H1 (cell line): ENCODE data around the gene EIF4E1B. TPM values are rescaled to one million over a fixed set of nuclear protein-coding genes. Genes with fewer than 3 reads are reported as not detected.

Source experiments
- CTCF ChIA-PET: fragments of 300-600 bp; sonication (Branson Sonifier 250); formaldehyde crosslinking; loops from one replicate; lab custom pipeline; 2021; ENCODE audit not compliant: partially characterized antibody; lab: Charles Lee
- POLR2A ChIA-PET: fragments of 300-600 bp; sonication (Branson Sonifier 250); formaldehyde crosslinking; loops from one replicate; lab custom pipeline; 2021; ENCODE audit warnings: inconsistent platforms; ENCODE audit not compliant: partially characterized antibody; lab: Charles Lee
- DNase-seq, 2 experiments: peaks; one replicate each; pipeline versions ENCODE4 v3.0.0 to v3.0.0-alpha.2; 2010 to 2022; ENCODE audit warnings: low spot score in 2 of 2, low read depth in 1 of 2, mixed read lengths in 1 of 2
- FAIRE-seq: peaks from 2 replicates; lab custom pipeline; 2011; peaks lifted over from hg19 to GRCh38; lab: Jason Lieb, UNC
- H2AFZ ChIP-seq: 2 replicates; pipeline ENCODE4 v1.8.1; 2012; ENCODE audit warnings: low read length, inconsistent platforms
- H2AK5ac ChIP-seq: 2 replicates; pipeline ENCODE4 v1.6.1; 2013; ENCODE audit warnings: low read depth, low read length
- H2BK120ac ChIP-seq: replicated peaks from 2 replicates; pipeline ENCODE3; 2013; ENCODE audit warnings: low read depth, low read length, inconsistent platforms
- H2BK12ac ChIP-seq: 2 replicates; pipeline ENCODE4 v1.6.1; 2013; ENCODE audit warnings: low read depth, low read length
- H2BK15ac ChIP-seq: 2 replicates; pipeline ENCODE4 v1.6.1; 2013; ENCODE audit warnings: low read length
- H2BK20ac ChIP-seq: 2 replicates; pipeline ENCODE4 v1.6.1; 2013; ENCODE audit warnings: low read length
- H2BK5ac ChIP-seq: 2 replicates; pipeline ENCODE4 v1.6.1; 2013; ENCODE audit warnings: low read depth, low read length
- H3K14ac ChIP-seq: 2 replicates; pipeline ENCODE4 v1.6.1; 2013; ENCODE audit warnings: inconsistent platforms; ENCODE audit not compliant: insufficient read length
- H3K18ac ChIP-seq: 2 replicates; pipeline ENCODE4 v1.6.1; 2013; ENCODE audit warnings: low read length; ENCODE audit errors: extremely low read depth
- H3K23ac ChIP-seq: 2 replicates; pipeline ENCODE4 v1.6.1; 2013; ENCODE audit warnings: inconsistent platforms; ENCODE audit not compliant: insufficient read length
- H3K23me2 ChIP-seq: 2 replicates; pipeline ENCODE4 v1.6.1; 2013; ENCODE audit warnings: low read depth, low read length
- H3K27ac ChIP-seq: 2 replicates; pipeline ENCODE4 v1.6.1; 2011; ENCODE audit warnings: low read depth, low read length, inconsistent platforms
- H3K27me3 ChIP-seq, 4 experiments: replicated peaks in 1 of 4; 1 replicate in 1 of 4; 2 replicates in 3 of 4; pipeline versions ENCODE4 v1.6.1 to v1.8.1; 2011 to 2013; ENCODE audit warnings: low read length in 3 of 4, mild to moderate bottlenecking in 3 of 4, inconsistent platforms in 2 of 4, mixed read lengths in 2 of 4, moderate library complexity in 1 of 4; ENCODE audit not compliant: control insufficient read depth in 3 of 4, insufficient read depth in 3 of 4; ENCODE audit errors: extremely low read depth in 1 of 4
- H3K36me3 ChIP-seq, 4 experiments: 2 replicates each; pipeline versions ENCODE4 v1.6.1 to v1.8.1; 2011 to 2013; ENCODE audit warnings: mild to moderate bottlenecking in 4 of 4, low read length in 3 of 4, moderate library complexity in 2 of 4, control low read depth in 1 of 4, inconsistent platforms in 1 of 4; ENCODE audit not compliant: insufficient read depth in 4 of 4, control insufficient read depth in 2 of 4
- H3K4ac ChIP-seq: replicated peaks from 2 replicates; pipeline ENCODE3; 2013; ENCODE audit warnings: low read length, low read depth, mixed read lengths, inconsistent platforms; ENCODE audit not compliant: insufficient read length
- H3K4me1 ChIP-seq, 4 experiments: replicated peaks in 1 of 4; 1 replicate in 1 of 4; 2 replicates in 3 of 4; pipeline versions ENCODE4 v1.6.1 to v1.8.1; 2011 to 2013; ENCODE audit warnings: low read length in 3 of 4, inconsistent platforms in 2 of 4, mixed read lengths in 1 of 4; ENCODE audit not compliant: insufficient read depth in 4 of 4, control insufficient read depth in 3 of 4
- H3K4me2 ChIP-seq, 2 experiments: 2 replicates each; pipeline versions ENCODE4 v1.6.1 to v1.8.1; 2011 to 2013; ENCODE audit warnings: low read depth in 2 of 2, low read length in 2 of 2, control low read depth in 1 of 2, inconsistent platforms in 1 of 2, mild to moderate bottlenecking in 1 of 2; ENCODE audit not compliant: insufficient read depth in 1 of 2
- H3K4me3 ChIP-seq, 4 experiments: fragments of 200-600, 300-600 bp in 1 of 4; sonication (generic), shearing (Covaris generic), sonication (Bioruptor Twin) in 1 of 4; 2 replicates each; pipeline versions ENCODE4 v1.5.1 to v1.8.1; 2011 to 2016; ENCODE audit warnings: low read length in 4 of 4, low read depth in 3 of 4, control low read depth in 2 of 4, inconsistent platforms in 2 of 4, mild to moderate bottlenecking in 2 of 4, mixed read lengths in 1 of 4, moderate library complexity in 1 of 4; ENCODE audit not compliant: insufficient read depth in 2 of 4; ENCODE audit errors: extremely low read depth in 1 of 4
- H3K56ac ChIP-seq: replicated peaks from 2 replicates; pipeline ENCODE3; 2013; ENCODE audit warnings: low read depth, mild to moderate bottlenecking, mixed read lengths, low read length, inconsistent platforms; ENCODE audit not compliant: insufficient read length
- H3K79me1 ChIP-seq: 2 replicates; pipeline ENCODE4 v1.6.1; 2013; ENCODE audit warnings: low read depth, low read length, control low read depth
- H3K79me2 ChIP-seq, 2 experiments: 2 replicates each; pipeline versions ENCODE4 v1.6.1 to v1.8.1; 2012 to 2013; ENCODE audit warnings: low read length in 2 of 2, mild to moderate bottlenecking in 2 of 2, inconsistent platforms in 1 of 2; ENCODE audit not compliant: insufficient read depth in 2 of 2, control insufficient read depth in 1 of 2
- H3K9ac ChIP-seq, 4 experiments: replicated peaks in 1 of 4; 1 replicate in 1 of 4; 2 replicates in 3 of 4; pipeline versions ENCODE4 v1.6.1 to v1.8.1; 2011 to 2013; ENCODE audit warnings: low read depth in 3 of 4, low read length in 3 of 4, control low read depth in 2 of 4, mild to moderate bottlenecking in 2 of 4, moderate library complexity in 2 of 4, inconsistent platforms in 1 of 4; ENCODE audit errors: extremely low read depth in 1 of 4
- H3K9me3 ChIP-seq, 2 experiments: 2 replicates each; pipeline versions ENCODE4 v1.6.1 to v1.8.1; 2012 to 2013; ENCODE audit warnings: mild to moderate bottlenecking in 2 of 2, moderate library complexity in 2 of 2, control low read depth in 1 of 2, inconsistent platforms in 1 of 2, low read depth in 1 of 2, low read length in 1 of 2, mixed read lengths in 1 of 2; ENCODE audit not compliant: insufficient read depth in 2 of 2
- H4K20me1 ChIP-seq, 2 experiments: replicated peaks in 1 of 2; 2 replicates each; pipeline versions ENCODE3 to v1.8.1; 2011 to 2013; ENCODE audit warnings: inconsistent platforms in 2 of 2, low read length in 2 of 2, mild to moderate bottlenecking in 1 of 2; ENCODE audit not compliant: insufficient read depth in 2 of 2, control insufficient read depth in 1 of 2
- H4K5ac ChIP-seq: 2 replicates; pipeline ENCODE4 v1.6.1; 2013; ENCODE audit warnings: low read length, low read depth, mixed read lengths, inconsistent platforms; ENCODE audit not compliant: insufficient read length
- H4K8ac ChIP-seq: 2 replicates; pipeline ENCODE4 v1.8.0; 2013; ENCODE audit warnings: mild to moderate bottlenecking, moderate library complexity, low read length, inconsistent platforms; ENCODE audit not compliant: insufficient read depth; ENCODE audit errors: extremely low read depth
- H4K91ac ChIP-seq: replicated peaks from 2 replicates; pipeline ENCODE3; 2013; ENCODE audit warnings: low read length, mixed read lengths, inconsistent platforms; ENCODE audit not compliant: insufficient read length
- ASH2L ChIP-seq: fragments of 200-600, 300-600 bp; sonication (generic); IDR thresholded peaks from one replicate; pipeline ENCODE4 v1.7.1; 2017; ENCODE audit warnings: low read length
- ATF3 ChIP-seq: IDR thresholded peaks from 2 replicates; pipeline ENCODE4 v1.6.1; 2011; ENCODE audit warnings: low read depth, mild to moderate bottlenecking, low read length; ENCODE audit not compliant: insufficient read depth
- E2F6 ChIP-seq: IDR thresholded peaks from 2 replicates; pipeline ENCODE4 v1.6.1; 2012; ENCODE audit warnings: inconsistent platforms
- KDM1A ChIP-seq: fragments of 200-600, 300-600 bp; sonication (generic); IDR thresholded peaks from 2 replicates; pipeline ENCODE4 v1.7.1; 2016; ENCODE audit warnings: mild to moderate bottlenecking, low read length, borderline replicate concordance
- MAX ChIP-seq: IDR thresholded peaks from 2 replicates; pipeline ENCODE4 v1.6.1; 2012; ENCODE audit warnings: inconsistent platforms
- POLR2AphosphoS5 ChIP-seq: IDR thresholded peaks from 2 replicates; pipeline ENCODE4 v1.6.1; 2011; ENCODE audit warnings: low read depth, low read length
- RNF2 ChIP-seq: fragments of 200-900, 300-1000 bp; sonication (generic); IDR thresholded peaks from 2 replicates; pipeline ENCODE4 v1.7.1; 2016; ENCODE audit warnings: borderline replicate concordance, low read depth, mild to moderate bottlenecking, antibody characterized with exemption, low read length; ENCODE audit not compliant: poor library complexity, severe bottlenecking; ENCODE audit errors: missing control alignments
- SIX5 ChIP-seq: IDR thresholded peaks from 2 replicates; pipeline ENCODE4 v1.6.1; 2011; ENCODE audit warnings: mild to moderate bottlenecking, low read depth, low read length
- TAF1 ChIP-seq: IDR thresholded peaks from 2 replicates; pipeline ENCODE4 v1.6.1; 2011; ENCODE audit warnings: mild to moderate bottlenecking, low read depth, low read length
- TAF7 ChIP-seq: optimal IDR thresholded peaks from 2 replicates; pipeline ENCODE3; 2011; ENCODE audit warnings: low read depth, mild to moderate bottlenecking, inconsistent platforms, low read length, moderate library complexity, borderline replicate concordance
- TEAD4 ChIP-seq: IDR thresholded peaks from 2 replicates; pipeline ENCODE4 v1.6.1; 2012; ENCODE audit warnings: low read depth, low read length, inconsistent platforms, mixed read lengths
- YY1 ChIP-seq: IDR thresholded peaks from 2 replicates; pipeline ENCODE4 v1.6.1; 2011; ENCODE audit warnings: low read depth, mild to moderate bottlenecking, low read length
- WGBS, 2 experiments: shearing (Covaris generic) in 1 of 2; methylation state at CpG; one replicate each; pipeline versions ENCODE4 v1.1.6 to v1.1.7; 2013 to 2015; ENCODE audit warnings: low lambda C conversion rate in 2 of 2, mixed read lengths in 2 of 2, inconsistent platforms in 1 of 2, low coverage in 1 of 2, missing lambda C conversion rate in 1 of 2; ENCODE audit not compliant: insufficient replicate concordance in 2 of 2, insufficient coverage in 1 of 2, insufficient read length in 1 of 2; ENCODE audit errors: extremely low coverage in 1 of 2, missing lambda C conversion rate in 1 of 2; 5-methylcytosine and 5-hydroxymethylcytosine counted together
- polyA plus RNA-seq, 7 experiments: library from polyadenylated mRNA; depleted of rRNA in 3 of 7; stranded (reverse) in 5 of 7; unstranded in 2 of 7; fragments of >200 nt in 5 of 7; fragments of 200-250 nt in 2 of 7; gene quantifications; 1 replicate in 5 of 7; 2 replicates in 1 of 7; 4 replicates in 1 of 7; pipeline versions ENCODE4 v1.2.1 to v1.2.3, GENCODE V29; 2011 to 2013; ENCODE audit warnings: missing spikeins in 2 of 7, mixed read lengths in 2 of 7
- total RNA-seq: library from RNA; stranded (reverse); fragmentation: NEBNext Ultra II Directional; extraction: Animal tissue kit (Norgen Biotek cat#: 25700); gene quantifications from 2 replicates; pipeline ENCODE4 v1.2.1, GENCODE V29; 2021

EIF4E1B gene
- total and polyA plus RNA-seq, 2 of the 8 experiments (the other 6 are each of a cell fraction or from before 2014, with no cell fraction given), result 0.97 to 1.3 TPM

GRCh38 chr5:176694631-176695030 is 64.2 kb downstream of the EIF4E1B start:
- peak overlapping the region; percentile 40; the same call in 1 of the 2 replicates for H2BK15ac ChIP-seq
- DNase-seq, result no peak
- H3K4me2 ChIP-seq, result no peak overlapping the region
- no peaks in the 10 kb centered on the region; the same call in 1 of the 2 replicates for H3K23me2 ChIP-seq
- no peak overlapping the region for H2AFZ ChIP-seq
- H3K4me1 ChIP-seq, result peaks cover 20 to 43% (median 32%) of the 10 kb centered on the region in 4 experiments
- no peak overlapping the region for H4K5ac ChIP-seq
- H2AK5ac ChIP-seq, result peak overlapping the region; percentile 87; the same call in 1 of the 2 replicates
- no peak overlapping the region for H3K4ac ChIP-seq
- no peaks in the 10 kb centered on the region for H3K36me3 ChIP-seq
- H2BK20ac ChIP-seq, result peak overlapping the region; percentile 73
- peaks cover 0 to 3% (median under 1%) of the 10 kb centered on the region in 4 experiments; a peak in 4 of 7 replicates for H3K27me3 ChIP-seq
- no peaks in the 10 kb centered on the region for H3K9me3 ChIP-seq
- POLR2A ChIA-PET, result interaction anchor here (1.4 to 2.8 kb wide), 3 partner anchors 12 to 42 kb away, joined by 3 to 13 read pairs (median 4); no protein-coding TSS in a partner anchor
- H3K4me3 ChIP-seq, result no peak overlapping the region
- H4K8ac ChIP-seq, result no peak overlapping the region
- no peak overlapping the region for H3K18ac ChIP-seq
- no peaks in the 10 kb centered on the region for H4K20me1 ChIP-seq
- no peak overlapping the region for H3K27ac ChIP-seq
- no peaks in the 10 kb centered on the region for H3K79me1 ChIP-seq
- no peak overlapping the region for H3K23ac ChIP-seq
- CTCF ChIA-PET, result interaction anchor here (0.8 to 32.2 kb wide), 6 partner anchors 10 to 168 kb away, joined by 3 to 859 read pairs (median 4); no protein-coding TSS in a partner anchor
- no peaks in the 10 kb centered on the region for H3K79me2 ChIP-seq
- FAIRE-seq, result no peak
- H2BK120ac ChIP-seq, result no peak overlapping the region
- no peak overlapping the region for H3K9ac ChIP-seq
- H3K56ac ChIP-seq, result no peak overlapping the region
- no peak overlapping the region; the same call in 1 of the 2 replicates for H2BK12ac ChIP-seq
- no peak overlapping the region for H2BK5ac ChIP-seq
- H3K14ac ChIP-seq, result no peak overlapping the region
- 94% methylated on average over 9 of the region's 9 CpGs; no CpG with 5 or more reads in 1 of the 2 experiments for whole genome bisulfite sequencing, 2 experiments
- H4K91ac ChIP-seq, result no peak overlapping the region
- TF ChIP-seq YY1, result no peak
- TF ChIP-seq ASH2L, result no peak
- no peak for TF ChIP-seq E2F6
- no peak for TF ChIP-seq TAF1
- no peak for TF ChIP-seq RNF2
- no peak for TF ChIP-seq TAF7
- no peak for TF ChIP-seq ATF3
- no peak for TF ChIP-seq TEAD4
- no peak for TF ChIP-seq POLR2AphosphoS5
- no peak for TF ChIP-seq MAX
- TF ChIP-seq KDM1A, result no peak
- no peak for TF ChIP-seq SIX5
